WTC11 (cell line): ENCODE measurements around the gene NAA80. TPM values are rescaled to one million over a fixed set of nuclear protein-coding genes. Genes with fewer than 3 reads are reported as not detected.

Experiments
- AR ChIP-seq: fragments of 250-450 bp; sonication (Bioruptor Pico); IDR thresholded peaks from 2 replicates; pipeline ENCODE4 v1.9.0; 2021; ENCODE audit warnings: mild to moderate bottlenecking
- ATF1 ChIP-seq: sonication (generic); formaldehyde crosslinking; IDR thresholded peaks from 2 replicates; pipeline ENCODE4 v1.8.1; 2023; ENCODE audit warnings: mild to moderate bottlenecking, moderate library complexity, missing genetic modification reagents
- ATF2 ChIP-seq: sonication (generic); formaldehyde crosslinking; IDR thresholded peaks from 2 replicates; pipeline ENCODE4 v1.8.1; 2022; ENCODE audit warnings: low read depth, missing genetic modification reagents, borderline replicate concordance
- CREM ChIP-seq: sonication (generic); formaldehyde crosslinking; IDR thresholded peaks from 2 replicates; pipeline ENCODE4 v1.8.1; 2022; ENCODE audit warnings: mild to moderate bottlenecking, missing genetic modification reagents, moderate library complexity
- ELF4 ChIP-seq: sonication (generic); formaldehyde crosslinking; IDR thresholded peaks from 2 replicates; pipeline ENCODE4 v1.8.1; 2022; ENCODE audit warnings: low read depth, mild to moderate bottlenecking, moderate library complexity, missing genetic modification reagents
- EMX1 ChIP-seq: fragments of 250-450 bp; sonication (Bioruptor Pico); IDR thresholded peaks from 2 replicates; pipeline ENCODE4 v1.8.0; 2021; ENCODE audit warnings: mild to moderate bottlenecking
- GABPB1 ChIP-seq: sonication (generic); formaldehyde crosslinking; IDR thresholded peaks from 2 replicates; pipeline ENCODE4 v1.8.1; 2023; ENCODE audit warnings: mild to moderate bottlenecking, missing genetic modification reagents
- GRHL2 ChIP-seq: fragments of 250-450 bp; sonication (Bioruptor Pico); IDR thresholded peaks from 2 replicates; pipeline ENCODE4 v1.8.0; 2022; ENCODE audit warnings: mild to moderate bottlenecking, moderate library complexity; ENCODE audit not compliant: insufficient replicate concordance, severe bottlenecking
- GTF2I ChIP-seq: fragments of 250-450 bp; sonication (Bioruptor Pico); conservative IDR thresholded peaks from 2 replicates; pipeline ENCODE4 v1.4.0; 2021; ENCODE audit warnings: mild to moderate bottlenecking
- HMGA2 ChIP-seq: fragments of 250-450 bp; sonication (Bioruptor Pico); IDR thresholded peaks from 2 replicates; pipeline ENCODE4 v1.4.0; 2021; ENCODE audit warnings: mild to moderate bottlenecking, moderate library complexity
- MAX ChIP-seq: sonication (generic); formaldehyde crosslinking; IDR thresholded peaks from 2 replicates; pipeline ENCODE4 v1.8.0; 2022; ENCODE audit warnings: mild to moderate bottlenecking, missing genetic modification reagents
- MXD4 ChIP-seq: fragments of 250-450 bp; sonication (Bioruptor Pico); IDR thresholded peaks from 2 replicates; pipeline ENCODE4 v1.8.0; 2021; ENCODE audit warnings: mild to moderate bottlenecking, moderate library complexity, borderline replicate concordance
- MYBL2 ChIP-seq: sonication (generic); formaldehyde crosslinking; IDR thresholded peaks from 2 replicates; pipeline ENCODE4 v1.8.1; 2023; ENCODE audit warnings: mild to moderate bottlenecking, moderate library complexity, missing genetic modification reagents
- NR1H2 ChIP-seq: sonication (generic); formaldehyde crosslinking; IDR thresholded peaks from 2 replicates; pipeline ENCODE4 v1.9.0; 2021; ENCODE audit warnings: mild to moderate bottlenecking, moderate library complexity, missing genetic modification reagents
- OVOL2 ChIP-seq: fragments of 250-450 bp; sonication (Bioruptor Pico); IDR thresholded peaks from 2 replicates; pipeline ENCODE4 v1.9.0; 2021; ENCODE audit warnings: mild to moderate bottlenecking, borderline replicate concordance
- RELA ChIP-seq: sonication (generic); formaldehyde crosslinking; IDR thresholded peaks from 2 replicates; pipeline ENCODE4 v1.8.1; 2022; ENCODE audit warnings: missing genetic modification reagents, mild to moderate bottlenecking, borderline replicate concordance
- RORB ChIP-seq: fragments of 250-450 bp; sonication (Bioruptor Pico); IDR thresholded peaks from 2 replicates; pipeline ENCODE4 v1.9.0; 2021; ENCODE audit warnings: mild to moderate bottlenecking
- TEAD1 ChIP-seq: sonication (generic); formaldehyde crosslinking; IDR thresholded peaks from 2 replicates; pipeline ENCODE4 v1.8.0; 2022; ENCODE audit warnings: mild to moderate bottlenecking, missing genetic modification reagents
- TEAD4 ChIP-seq: sonication (generic); formaldehyde crosslinking; IDR thresholded peaks from 2 replicates; pipeline ENCODE4 v1.8.0; 2022; ENCODE audit warnings: mild to moderate bottlenecking, missing genetic modification reagents
- ZNF138 ChIP-seq: sonication (generic); formaldehyde crosslinking; conservative IDR thresholded peaks from 2 replicates; pipeline ENCODE4 v1.8.1; 2022; ENCODE audit warnings: mild to moderate bottlenecking, moderate library complexity, missing genetic modification reagents
- ZNF232 ChIP-seq: sonication (generic); formaldehyde crosslinking; IDR thresholded peaks from 2 replicates; pipeline ENCODE4 v1.8.0; 2022; ENCODE audit warnings: mild to moderate bottlenecking, missing genetic modification reagents
- ZNF263 ChIP-seq: sonication (generic); formaldehyde crosslinking; IDR thresholded peaks from 2 replicates; pipeline ENCODE4 v1.8.1; 2022; ENCODE audit warnings: low read depth, mild to moderate bottlenecking, moderate library complexity, missing genetic modification reagents
- ZNF423 ChIP-seq: fragments of 250-450 bp; sonication (Bioruptor Pico); IDR thresholded peaks from 2 replicates; pipeline ENCODE4 v2.1.2; 2022; ENCODE audit warnings: mild to moderate bottlenecking, moderate library complexity
- ZNF425 ChIP-seq: fragments of 250-450 bp; sonication (Bioruptor Pico); conservative IDR thresholded peaks from 2 replicates; pipeline ENCODE4 v1.9.0; 2021; ENCODE audit warnings: mild to moderate bottlenecking
- ZNF512 ChIP-seq: sonication (generic); formaldehyde crosslinking; IDR thresholded peaks from 2 replicates; pipeline ENCODE4 v1.8.1; 2022; ENCODE audit warnings: missing genetic modification reagents, borderline replicate concordance
- total RNA-seq: library from RNA; stranded (reverse); gene quantifications from 3 replicates; pipeline ENCODE4 v1.2.3, GENCODE V29; 2021
- TF ChIP-seq, protein P1 (sequence below): sonication (generic); formaldehyde crosslinking; IDR thresholded peaks from 2 replicates; pipeline ENCODE4 v1.8.1; 2022; ENCODE audit warnings: mild to moderate bottlenecking, missing genetic modification reagents, moderate library complexity, borderline replicate concordance
- TF ChIP-seq, protein P2 (sequence below): sonication (generic); formaldehyde crosslinking; IDR thresholded peaks from 2 replicates; pipeline ENCODE4 v1.8.1; 2023; ENCODE audit warnings: mild to moderate bottlenecking, missing genetic modification reagents, moderate library complexity
- TF ChIP-seq, protein P3 (sequence below): sonication (generic); formaldehyde crosslinking; IDR thresholded peaks from 2 replicates; pipeline ENCODE4 v1.8.1; 2023; ENCODE audit warnings: mild to moderate bottlenecking, missing genetic modification reagents, moderate library complexity

The NAA80 gene
- total RNA-seq, 1 experiment from 2014 or later = 17.3 TPM

- TF ChIP-seq ZNF232 (CRISPR knock-in tag) (peak; percentile 18; the same call in 1 of the 2 replicates), ZNF425 (no peak), MYBL2 (CRISPR knock-in tag) (no peak), ZNF263 (CRISPR knock-in tag) (no peak), GTF2I (CRISPR knock-in tag) (no peak), RORB (no peak), ATF2 (no peak), ZNF423 (no peak), ZNF512 (CRISPR knock-in tag) (no peak), MAX (CRISPR knock-in tag) (peak; percentile 81), GRHL2 (CRISPR knock-in tag) (no peak), NR1H2 (CRISPR knock-in tag) (no peak), HMGA2 (CRISPR knock-in tag) (0 out of 2 replicates have a peak, but pooled peaks have one; percentile 12), ATF1 (no peak), OVOL2 (CRISPR knock-in tag) (no peak), AR (no peak), MXD4 (no peak), GABPB1 (CRISPR knock-in tag) (peak; percentile 66), ZNF138 (CRISPR knock-in tag) (no peak), EMX1 (CRISPR knock-in tag) (no peak), TEAD1 (CRISPR knock-in tag) (peak; percentile 89; the same call in 1 of the 2 replicates), ELF4 (CRISPR knock-in tag) (no peak), RELA (CRISPR knock-in tag) (no peak), TEAD4 (no peak), CREM (CRISPR knock-in tag) (peak; percentile 90; the same call in 1 of the 2 replicates)
- TF ChIP-seq, protein P1, sequence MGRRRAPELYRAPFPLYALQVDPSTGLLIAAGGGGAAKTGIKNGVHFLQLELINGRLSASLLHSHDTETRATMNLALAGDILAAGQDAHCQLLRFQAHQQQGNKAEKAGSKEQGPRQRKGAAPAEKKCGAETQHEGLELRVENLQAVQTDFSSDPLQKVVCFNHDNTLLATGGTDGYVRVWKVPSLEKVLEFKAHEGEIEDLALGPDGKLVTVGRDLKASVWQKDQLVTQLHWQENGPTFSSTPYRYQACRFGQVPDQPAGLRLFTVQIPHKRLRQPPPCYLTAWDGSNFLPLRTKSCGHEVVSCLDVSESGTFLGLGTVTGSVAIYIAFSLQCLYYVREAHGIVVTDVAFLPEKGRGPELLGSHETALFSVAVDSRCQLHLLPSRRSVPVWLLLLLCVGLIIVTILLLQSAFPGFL = no peak
- TF ChIP-seq, protein P2, sequence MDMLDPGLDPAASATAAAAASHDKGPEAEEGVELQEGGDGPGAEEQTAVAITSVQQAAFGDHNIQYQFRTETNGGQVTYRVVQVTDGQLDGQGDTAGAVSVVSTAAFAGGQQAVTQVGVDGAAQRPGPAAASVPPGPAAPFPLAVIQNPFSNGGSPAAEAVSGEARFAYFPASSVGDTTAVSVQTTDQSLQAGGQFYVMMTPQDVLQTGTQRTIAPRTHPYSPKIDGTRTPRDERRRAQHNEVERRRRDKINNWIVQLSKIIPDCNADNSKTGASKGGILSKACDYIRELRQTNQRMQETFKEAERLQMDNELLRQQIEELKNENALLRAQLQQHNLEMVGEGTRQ = no peak
- TF ChIP-seq, protein P3, sequence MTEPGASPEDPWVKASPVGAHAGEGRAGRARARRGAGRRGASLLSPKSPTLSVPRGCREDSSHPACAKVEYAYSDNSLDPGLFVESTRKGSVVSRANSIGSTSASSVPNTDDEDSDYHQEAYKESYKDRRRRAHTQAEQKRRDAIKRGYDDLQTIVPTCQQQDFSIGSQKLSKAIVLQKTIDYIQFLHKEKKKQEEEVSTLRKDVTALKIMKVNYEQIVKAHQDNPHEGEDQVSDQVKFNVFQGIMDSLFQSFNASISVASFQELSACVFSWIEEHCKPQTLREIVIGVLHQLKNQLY (CRISPR knock-in tag) = 0 out of 2 replicates have a peak, but pooled peaks have one; percentile 49
These were observed 6.8 kb downstream of the NAA80 start, which contains the start of gene IFRD2 (continued) for GRCh38 chr3:50292159-50293078.
